ENCODE data around the gene GSC2.
A peak's percentile ranks its signal among the peaks of the same experiment; 100 is the strongest.

GSC2 gene

GRCh38 chr22:19134176-19134831, 15.8 kb downstream of the GSC2 start:
- DNase-seq (ENCODE audit: low read depth in 1 of 2, low spot score in 1 of 2): no peak

GRCh38 chr22:19133561-19133960, 16.5 kb downstream of the GSC2 start:
- no peak for DNase-seq (ENCODE audit: low read depth in 1 of 2, low spot score in 1 of 2)

- DNase-seq (ENCODE audit: low read depth in 1 of 2, low spot score in 1 of 2): no peak
Measured at GRCh38 chr22:19132693-19133400, 17.2 kb downstream of the GSC2 start.

GRCh38 chr22:19132153-19132552, 17.9 kb downstream of the GSC2 start:
- no peak for DNase-seq (ENCODE audit: low read depth in 1 of 2, low spot score in 1 of 2)

GRCh38 chr22:19131685-19132015, 18.4 kb downstream of the GSC2 start:
- no peak for DNase-seq (ENCODE audit: low read depth in 1 of 2, low spot score in 1 of 2)

- DNase-seq (ENCODE audit: low read depth in 1 of 2, low spot score in 1 of 2): no peak
Measured at GRCh38 chr22:19130959-19131684, 19.0 kb downstream of the GSC2 start, which contains the start of gene TSSK2. Gene TSSK2 (plus strand): TSS chr22:19131308. CDS start chr22:19131400, 92 bp downstream.

- DNase-seq (ENCODE audit: low read depth in 1 of 2, low spot score in 1 of 2): no peak
Measured at GRCh38 chr22:19129871-19130270, 20.2 kb downstream of the GSC2 start.

GRCh38 chr22:19128946-19129727, 21.0 kb downstream of the GSC2 start:
- no peak for DNase-seq (ENCODE audit: low read depth in 1 of 2, low spot score in 1 of 2)

- DNase-seq (ENCODE audit: low read depth in 1 of 2, low spot score in 1 of 2): no peak
Measured at GRCh38 chr22:19128009-19128401, 22.1 kb downstream of the GSC2 start.

GRCh38 chr22:19127329-19128008, 22.6 kb downstream of the GSC2 start:
- no peak for DNase-seq (ENCODE audit: low read depth in 1 of 2, low spot score in 1 of 2)

GRCh38 chr22:19126309-19127273, 23.5 kb downstream of the GSC2 start:
- DNase-seq (ENCODE audit: low read depth in 1 of 2, low spot score in 1 of 2): no peak

GRCh38 chr22:19125474-19126308, 24.4 kb downstream of the GSC2 start:
- DNase-seq (ENCODE audit: low read depth in 1 of 2, low spot score in 1 of 2): no peak

- no peak for DNase-seq (ENCODE audit: low read depth in 1 of 2, low spot score in 1 of 2)
Measured at GRCh38 chr22:19125011-19125410, 25.1 kb downstream of the GSC2 start.

- no peak for DNase-seq (ENCODE audit: low read depth in 1 of 2, low spot score in 1 of 2)
Measured at GRCh38 chr22:19124377-19124776, 25.7 kb downstream of the GSC2 start.

GRCh38 chr22:19123936-19124335, 26.2 kb downstream of the GSC2 start:
- DNase-seq (ENCODE audit: low read depth in 1 of 2, low spot score in 1 of 2): no peak

GRCh38 chr22:19122752-19123492, 27.2 kb downstream of the GSC2 start:
- no peak for DNase-seq (ENCODE audit: low read depth in 1 of 2, low spot score in 1 of 2)

GRCh38 chr22:19122143-19122751, 27.8 kb downstream of the GSC2 start, which contains the start of gene DGCR2:
Gene DGCR2 (minus strand): TSS chr22:19122412. CDS start chr22:19122206, 206 bp downstream.
- DNase-seq (ENCODE audit: low read depth in 1 of 2, low spot score in 1 of 2): peak; percentile 93 to 95

All from activated T-helper 1 cell treated with anti-CD3 and anti-CD28 coated beads, Interleukin-2, amount 50 U/mL, for 16 hours (primary cell).